MM.1S (cell line): ENCODE data around the gene KCNIP1.

ENCODE experiments used
- DNase-seq: peaks from one replicate; pipeline ENCODE4 v3.0.0-alpha.2; 2015
- H2AFZ ChIP-seq: fragments of 300-600 bp; sonication (generic); 2 replicates; pipeline ENCODE4 v1.6.0; 2016; ENCODE audit warnings: antibody characterized with exemption, low read length
- H3F3A ChIP-seq: fragments of 300-600 bp; sonication (generic); 2 replicates; pipeline ENCODE4 v1.6.1; 2016; ENCODE audit warnings: mild to moderate bottlenecking, antibody characterized with exemption, low read length, moderate library complexity, mixed read lengths; ENCODE audit not compliant: insufficient read depth
- H3K27ac ChIP-seq: fragments of 300-600 bp; sonication (generic); 2 replicates; pipeline ENCODE4 v1.5.1; 2016; ENCODE audit warnings: mild to moderate bottlenecking, low read length
- H3K27me3 ChIP-seq: fragments of 300-600 bp; sonication (generic); replicated peaks from 2 replicates; pipeline ENCODE4 v1.6.0; 2016; ENCODE audit warnings: low read length; ENCODE audit not compliant: insufficient read depth
- H3K36me3 ChIP-seq: fragments of 300-600 bp; sonication (generic); replicated peaks from 2 replicates; pipeline ENCODE4 v1.6.1; 2016; ENCODE audit warnings: mild to moderate bottlenecking, low read length, mixed read lengths; ENCODE audit not compliant: insufficient read depth
- H3K4me1 ChIP-seq: fragments of 300-600 bp; sonication (generic); 2 replicates; pipeline ENCODE4 v1.6.1; 2016; ENCODE audit warnings: low read length, mixed read lengths
- H3K4me2 ChIP-seq: fragments of 300-600 bp; sonication (generic); 2 replicates; pipeline ENCODE4 v1.6.0; 2016; ENCODE audit warnings: low read depth, low read length
- H3K4me3 ChIP-seq: fragments of 300-600 bp; sonication (generic); 2 replicates; pipeline ENCODE4 v1.5.1; 2016; ENCODE audit warnings: low read length, mixed read lengths
- H3K79me2 ChIP-seq: fragments of 300-600 bp; sonication (generic); 2 replicates; pipeline ENCODE4 v1.6.1; 2016; ENCODE audit warnings: mixed run types, low read length, mixed read lengths
- H3K9ac ChIP-seq: fragments of 300-600 bp; sonication (generic); 2 replicates; pipeline ENCODE4 v1.6.1; 2016; ENCODE audit warnings: low read length, mixed read lengths
- H3K9me2 ChIP-seq: fragments of 300-600 bp; sonication (generic); replicated peaks from 2 replicates; pipeline ENCODE4 v1.6.1; 2016; ENCODE audit warnings: mild to moderate bottlenecking, low read length, mixed read lengths; ENCODE audit not compliant: insufficient read depth
- H3K9me3 ChIP-seq: fragments of 300-600 bp; sonication (generic); replicated peaks from 2 replicates; pipeline ENCODE4 v1.6.1; 2016; ENCODE audit warnings: mild to moderate bottlenecking, low read length, mixed read lengths; ENCODE audit not compliant: insufficient read depth
- H4K20me1 ChIP-seq: fragments of 300-600 bp; sonication (generic); 2 replicates; pipeline ENCODE4 v1.6.1; 2016; ENCODE audit warnings: mild to moderate bottlenecking, low read length, moderate library complexity, mixed read lengths; ENCODE audit not compliant: insufficient read depth
- EZH2 ChIP-seq: fragments of 300-600 bp; sonication (generic); optimal IDR thresholded peaks from 2 replicates; pipeline ENCODE3; 2017; ENCODE audit warnings: low read depth, mild to moderate bottlenecking, antibody characterized with exemption, low read length, mixed read lengths
- EZH2phosphoT487 ChIP-seq: fragments of 300-600 bp; sonication (generic); IDR thresholded peaks from 2 replicates; pipeline ENCODE4 v1.6.1; 2018; ENCODE audit warnings: antibody characterized with exemption, low read length
- TF ChIP-seq, protein P1 (sequence below): fragments of 300-600 bp; sonication (generic); IDR thresholded peaks from 2 replicates; pipeline ENCODE4 v1.5.1; 2016; ENCODE audit warnings: antibody characterized with exemption, low read length, mixed read lengths

Gene KCNIP1

DNA sequence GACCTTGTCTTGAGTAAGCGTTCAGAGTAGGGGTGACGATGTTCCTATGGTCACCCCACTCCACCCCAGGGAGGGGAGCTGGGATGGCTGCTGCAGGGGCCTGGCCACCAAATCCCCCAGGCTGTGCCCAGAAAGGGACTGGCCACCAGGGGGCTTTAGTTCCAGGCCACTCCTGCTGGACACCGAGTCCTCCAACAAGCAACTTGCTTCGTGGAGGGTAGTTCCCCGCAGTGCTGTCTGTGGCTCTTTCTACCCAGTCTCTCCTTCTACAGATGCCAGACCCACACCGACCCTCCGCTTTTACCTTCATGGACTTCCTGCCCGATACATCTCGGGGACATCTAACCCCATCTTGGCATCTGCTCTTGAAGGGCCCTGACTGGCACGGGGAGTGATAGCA, 244.0 kb downstream of the KCNIP1 start:
- no peaks in the 10 kb centered on the region for H3K27me3 ChIP-seq

GRCh38 chr5:170748951-170749471, 245.2 kb downstream of the KCNIP1 start:
- Histone ChIP-seq H3K36me3 (no peaks in the 10 kb centered on the region), H3F3A (peaks cover 14% of the 10 kb centered on the region), H3K27me3 (no peaks in the 10 kb centered on the region), H3K79me2 (no peaks in the 10 kb centered on the region), H4K20me1 (no peaks in the 10 kb centered on the region), H3K9me2 (no peaks in the 10 kb centered on the region), H2AFZ (no peak overlapping the region), H3K4me3 (no peak overlapping the region), H3K4me2 (no peak overlapping the region), H3K9me3 (no peaks in the 10 kb centered on the region), H3K4me1 (peaks cover 19% of the 10 kb centered on the region), H3K9ac (no peak overlapping the region), H3K27ac (no peak overlapping the region)
- no peak for DNase-seq
- no peak for TF ChIP-seq EZH2phosphoT487
- no peak for TF ChIP-seq EZH2
- TF ChIP-seq, protein P1, sequence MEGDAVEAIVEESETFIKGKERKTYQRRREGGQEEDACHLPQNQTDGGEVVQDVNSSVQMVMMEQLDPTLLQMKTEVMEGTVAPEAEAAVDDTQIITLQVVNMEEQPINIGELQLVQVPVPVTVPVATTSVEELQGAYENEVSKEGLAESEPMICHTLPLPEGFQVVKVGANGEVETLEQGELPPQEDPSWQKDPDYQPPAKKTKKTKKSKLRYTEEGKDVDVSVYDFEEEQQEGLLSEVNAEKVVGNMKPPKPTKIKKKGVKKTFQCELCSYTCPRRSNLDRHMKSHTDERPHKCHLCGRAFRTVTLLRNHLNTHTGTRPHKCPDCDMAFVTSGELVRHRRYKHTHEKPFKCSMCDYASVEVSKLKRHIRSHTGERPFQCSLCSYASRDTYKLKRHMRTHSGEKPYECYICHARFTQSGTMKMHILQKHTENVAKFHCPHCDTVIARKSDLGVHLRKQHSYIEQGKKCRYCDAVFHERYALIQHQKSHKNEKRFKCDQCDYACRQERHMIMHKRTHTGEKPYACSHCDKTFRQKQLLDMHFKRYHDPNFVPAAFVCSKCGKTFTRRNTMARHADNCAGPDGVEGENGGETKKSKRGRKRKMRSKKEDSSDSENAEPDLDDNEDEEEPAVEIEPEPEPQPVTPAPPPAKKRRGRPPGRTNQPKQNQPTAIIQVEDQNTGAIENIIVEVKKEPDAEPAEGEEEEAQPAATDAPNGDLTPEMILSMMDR = no peak

More for the DNA sequence above, 244.0 kb downstream of the KCNIP1 start:
- Histone ChIP-seq H3K4me2 (no peak overlapping the region), H3K9me2 (no peaks in the 10 kb centered on the region), H3K9me3 (no peaks in the 10 kb centered on the region), H3K27ac (no peak overlapping the region), H3F3A (peaks cover 14% of the 10 kb centered on the region), H3K9ac (no peak overlapping the region), H3K4me3 (no peak overlapping the region), H2AFZ (no peak overlapping the region), H3K36me3 (no peaks in the 10 kb centered on the region), H3K79me2 (no peaks in the 10 kb centered on the region), H3K4me1 (peaks cover 19% of the 10 kb centered on the region), H4K20me1 (no peaks in the 10 kb centered on the region)
- DNase-seq = no peak
- TF ChIP-seq, protein P1 = peak; percentile 27
- no peak for TF ChIP-seq EZH2

- H3K9ac ChIP-seq = no peak overlapping the region
- H3K36me3 ChIP-seq = no peaks in the 10 kb centered on the region
- H3K27ac ChIP-seq = no peak overlapping the region
- no peak overlapping the region for H3K4me3 ChIP-seq
- no peaks in the 10 kb centered on the region for H3K79me2 ChIP-seq
- no peaks in the 10 kb centered on the region for H4K20me1 ChIP-seq
- H3K4me2 ChIP-seq = no peak overlapping the region
- H3K27me3 ChIP-seq = no peaks in the 10 kb centered on the region
- H3F3A ChIP-seq = peaks cover 13% of the 10 kb centered on the region
- no peak overlapping the region for H2AFZ ChIP-seq
- no peaks in the 10 kb centered on the region for H3K9me2 ChIP-seq
- peaks cover 16% of the 10 kb centered on the region for H3K4me1 ChIP-seq
- no peaks in the 10 kb centered on the region for H3K9me3 ChIP-seq
- TF ChIP-seq, protein P1 = no peak
- TF ChIP-seq EZH2 = no peak
- no peak for TF ChIP-seq EZH2phosphoT487
- no peak for DNase-seq
These were observed 246.2 kb downstream of the KCNIP1 start for GRCh38 chr5:170749911-170750431.
